NCI-H748 treated with DMSO at 0.1 percent for 48 hours (cell line): ENCODE results near the gene DDOST.

Source experiments
- DNase-seq: peaks from one replicate; lab custom pipeline; 2025; lab: John Stamatoyannopoulos, UW

The DDOST gene

DNA sequence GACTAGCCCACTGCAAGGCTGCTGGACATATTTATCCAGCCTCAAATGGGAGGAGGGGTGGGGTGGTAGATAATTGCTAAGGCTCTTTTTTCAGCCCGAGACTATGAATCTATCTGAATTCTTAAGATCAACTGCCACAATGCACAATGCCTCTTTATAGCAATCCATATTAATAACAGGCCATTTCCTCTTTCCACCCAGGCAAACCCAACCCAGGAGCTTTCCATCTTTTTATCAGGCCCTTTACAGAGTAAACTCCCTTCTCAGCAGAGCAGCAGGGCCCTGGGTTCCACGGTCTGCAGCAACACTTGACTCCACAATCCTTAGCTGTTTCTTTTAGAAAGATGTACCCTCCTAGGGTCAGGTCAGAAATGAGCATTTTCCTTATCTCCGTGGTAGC, 806 bp downstream of the DDOST start:
- DNase-seq = no peak

- no peak for DNase-seq
Observed at GRCh38 chr1:20658166-20658915, 2.8 kb downstream of the DDOST start.

GRCh38 chr1:20657024-20657423, 4.1 kb downstream of the DDOST start:
- DNase-seq = no peak

- DNase-seq = no peak
Observed at GRCh38 chr1:20654104-20654690, 7.0 kb downstream of the DDOST start.

DNA sequence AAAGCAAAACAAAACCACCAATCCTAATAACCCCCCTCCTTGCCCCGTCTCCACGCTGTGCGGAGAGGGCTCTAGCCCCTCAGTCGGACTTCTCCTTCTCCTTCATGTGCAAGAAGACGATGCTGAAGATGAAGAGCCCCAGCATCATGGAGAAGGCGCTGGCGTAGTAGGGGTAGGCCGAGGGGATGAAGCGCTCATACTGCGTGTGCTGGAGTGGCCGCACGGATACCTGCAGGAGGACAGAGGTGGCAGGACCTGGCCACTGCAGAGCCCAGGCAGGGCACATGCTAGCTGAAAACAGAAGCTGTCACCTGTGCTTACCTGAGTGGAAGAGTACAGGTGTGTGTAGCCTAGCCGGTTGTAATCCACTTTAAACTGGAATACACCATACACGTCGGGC, 8.9 kb downstream of the DDOST start:
- no peak for DNase-seq

- DNase-seq = no peak
Observed at GRCh38 chr1:20648946-20649345, 12.2 kb downstream of the DDOST start.

- DNase-seq = no peak
Observed at GRCh38 chr1:20648438-20648837, 12.7 kb downstream of the DDOST start.

- DNase-seq = no peak
Observed at GRCh38 chr1:20645414-20645813, 15.8 kb downstream of the DDOST start.

DNA sequence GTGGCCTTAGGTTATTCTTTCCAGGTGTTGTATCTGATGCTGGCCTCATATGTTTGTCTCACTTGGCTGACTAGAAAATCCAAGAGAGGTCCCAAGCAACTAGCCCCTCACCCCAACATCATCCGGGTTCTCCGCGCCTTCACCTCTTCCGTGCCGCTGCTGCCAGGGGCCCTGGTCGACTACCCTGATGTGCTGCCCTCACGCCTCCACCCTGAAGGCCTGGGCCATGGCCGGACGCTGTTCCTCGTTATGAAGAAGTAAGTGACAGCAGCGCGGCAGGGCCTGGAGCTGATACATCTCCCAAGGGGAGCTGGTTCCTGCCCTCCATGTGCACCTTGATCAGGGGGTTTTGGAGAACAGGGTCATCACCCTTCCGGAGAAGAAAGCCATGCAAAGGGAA, 16.8 kb downstream of the DDOST start:
- no peak for DNase-seq

GRCh38 chr1:20643080-20643479, 18.1 kb downstream of the DDOST start:
- no peak for DNase-seq

- no peak for DNase-seq
Observed at GRCh38 chr1:20641975-20642374, 19.2 kb downstream of the DDOST start.

- DNase-seq = peak; percentile 20
Observed at GRCh38 chr1:20640183-20640597, 21.0 kb downstream of the DDOST start.

GRCh38 chr1:20636785-20637347, 24.3 kb downstream of the DDOST start:
- DNase-seq = no peak

- DNase-seq = no peak
Observed at GRCh38 chr1:20634594-20635084, 26.5 kb downstream of the DDOST start.

- DNase-seq = no peak
Observed at GRCh38 chr1:20634065-20634593, 27.0 kb downstream of the DDOST start.

GRCh38 chr1:20633190-20634064, 27.7 kb downstream of the DDOST start, which contains the start of gene PINK1:
TSS of gene PINK1 (plus strand) at chr1:20633458. CDS start at chr1:20633549, 91 bp downstream.
- peak; percentile 51 for DNase-seq

- no peak for DNase-seq
Observed at GRCh38 chr1:20632386-20632785, 28.8 kb downstream of the DDOST start.

DNA sequence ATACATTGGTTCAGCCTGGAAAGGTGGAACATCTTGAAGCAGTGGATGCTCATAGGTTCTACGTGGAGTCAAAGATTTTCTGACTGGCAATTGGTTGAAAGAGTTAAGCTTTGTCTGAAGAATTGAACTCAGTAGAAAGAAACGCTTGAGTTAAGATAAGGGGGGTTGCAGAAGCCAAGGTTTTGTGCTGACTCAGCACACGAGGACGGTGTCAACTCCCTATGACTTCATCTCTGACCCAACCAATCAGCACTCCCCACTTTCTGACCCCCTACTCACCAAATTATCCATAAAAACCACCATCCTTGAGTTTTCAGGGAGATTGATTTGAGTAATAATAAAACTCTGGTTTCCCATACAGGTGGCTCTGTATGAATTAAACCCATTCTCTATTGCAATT, 30.4 kb downstream of the DDOST start:
- no peak for DNase-seq

DNA sequence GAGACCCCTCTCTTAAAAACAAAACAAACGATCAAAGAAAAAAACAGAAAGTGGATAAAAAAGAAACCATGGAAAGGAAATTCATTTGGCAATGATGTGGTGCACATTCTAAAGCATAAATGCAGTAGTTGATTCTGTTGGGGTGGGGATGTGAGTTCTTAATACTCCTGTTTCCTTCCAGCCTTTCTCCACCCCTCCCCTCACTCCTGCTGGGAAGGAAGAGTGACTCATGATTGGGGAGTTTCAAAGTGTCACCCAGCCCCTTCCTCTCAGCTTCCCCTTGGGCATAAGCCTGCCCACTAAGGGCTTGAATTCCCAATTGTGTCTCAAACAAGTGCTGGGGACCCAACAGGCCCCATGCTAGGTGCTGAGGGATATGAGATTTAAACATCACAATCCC, 34.6 kb downstream of the DDOST start:
- no peak for DNase-seq

- no peak for DNase-seq
Observed at GRCh38 chr1:20626098-20626427, 35.1 kb downstream of the DDOST start.

DNA sequence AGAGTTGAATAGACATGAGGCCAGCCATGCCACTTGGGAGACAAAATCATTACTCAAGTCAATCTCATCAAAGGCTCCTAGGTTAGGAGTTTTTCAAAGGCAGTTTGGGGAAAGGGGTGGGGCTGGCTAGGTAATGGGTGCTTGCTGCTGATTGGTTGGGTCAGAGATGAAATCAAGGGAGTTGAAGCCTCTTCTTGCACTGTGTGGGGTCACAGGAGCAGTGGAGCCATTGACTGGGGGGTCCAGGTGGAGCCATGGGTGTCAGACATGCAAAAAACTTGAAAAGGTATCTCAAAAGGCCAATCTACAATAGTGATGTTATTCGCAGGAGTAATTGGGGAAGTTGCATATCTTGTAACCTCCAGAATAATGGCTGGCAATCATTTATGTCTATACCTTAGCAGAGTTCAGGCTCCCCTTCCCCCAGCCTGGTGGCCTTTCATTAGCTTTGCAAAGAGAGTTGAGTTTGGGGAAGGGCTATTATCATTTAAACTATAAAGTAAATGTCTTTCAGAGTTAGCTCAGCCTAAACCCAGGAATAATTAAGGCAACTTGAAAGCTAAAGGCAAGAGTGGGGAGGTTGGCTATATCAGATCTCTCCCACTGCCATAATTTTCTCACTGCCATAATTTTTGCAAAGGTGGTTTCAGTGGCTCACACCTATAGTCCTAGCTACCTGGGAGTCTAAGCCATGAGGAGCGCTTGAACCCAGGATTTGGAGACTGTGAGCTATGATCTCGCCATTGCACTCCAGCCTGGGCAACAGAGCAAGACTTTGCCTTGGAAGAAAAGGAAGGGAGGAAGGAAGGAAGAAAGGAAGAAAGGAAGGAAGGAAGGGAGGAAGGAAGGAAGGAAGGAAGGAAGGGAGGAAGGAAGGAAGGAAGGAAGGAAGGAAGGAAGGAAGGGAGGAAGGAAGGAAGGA, 35.7 kb downstream of the DDOST start:
- no peak for DNase-seq
